CD4-positive, alpha-beta T cell (primary cell): ENCODE measurements around the gene PARD6B. TPM values are rescaled to one million over a fixed set of nuclear protein-coding genes. Genes with fewer than 3 reads are reported as not detected.
A peak's percentile ranks its signal among the peaks of the same experiment; 100 is the strongest.

Source experiments
- ATAC-seq: fragments of 200-7000 bp; cut with Tn5 transposase; one replicate; pipeline ENCODE4 v1.10.0; 2022; ENCODE audit warnings: mild to moderate bottlenecking; ENCODE audit not compliant: poor library complexity
- CTCF ChIA-PET: fragments of 350-600 bp; sonication (Branson Sonifier 250); formaldehyde crosslinking; loops from one replicate; lab custom pipeline; 2021; ENCODE audit warnings: antibody characterized with exemption, inconsistent platforms; lab: Charles Lee
- POLR2A ChIA-PET: fragments of 350-600 bp; sonication (Branson Sonifier 250); formaldehyde crosslinking; loops from one replicate; lab custom pipeline; 2021; ENCODE audit warnings: antibody characterized with exemption, inconsistent platforms; lab: Charles Lee
- DNase-seq, 14 experiments: peaks; one replicate each; pipeline ENCODE4 v3.0.0-alpha.2; 2013 to 2020; ENCODE audit warnings: mixed read lengths in 2 of 14
- H3K27ac ChIP-seq, 2 donors: one replicate each; pipeline versions ENCODE4 v1.5.1 to v1.7.0; 2013; ENCODE audit warnings: low read length in 2 of 2, low read depth in 1 of 2, mild to moderate bottlenecking in 1 of 2
- H3K27me3 ChIP-seq, 2 experiments: 1 replicate in 1 of 2; 2 replicates in 1 of 2; pipeline versions ENCODE4 v1.6.1 to v1.7.0; 2013; ENCODE audit warnings: low read length in 2 of 2, control low read depth in 1 of 2, mild to moderate bottlenecking in 1 of 2, moderate library complexity in 1 of 2; ENCODE audit not compliant: insufficient read depth in 2 of 2, control insufficient read depth in 1 of 2
- H3K36me3 ChIP-seq: one replicate; pipeline ENCODE4 v1.6.1; 2013; ENCODE audit warnings: low read length, control low read depth; ENCODE audit not compliant: insufficient read depth
- H3K4me1 ChIP-seq: one replicate; pipeline ENCODE4 v1.6.1; 2013; ENCODE audit warnings: low read length, control low read depth; ENCODE audit not compliant: insufficient read depth
- H3K4me3 ChIP-seq: one replicate; pipeline ENCODE4 v1.5.1; 2013; ENCODE audit warnings: mild to moderate bottlenecking, low read length, moderate library complexity
- H3K9me3 ChIP-seq, 2 experiments: 1 replicate in 1 of 2; 2 replicates in 1 of 2; pipeline versions ENCODE4 v1.6.1 to v1.7.0; 2013; ENCODE audit warnings: low read length in 2 of 2, mild to moderate bottlenecking in 2 of 2, control low read depth in 1 of 2, moderate library complexity in 1 of 2; ENCODE audit not compliant: control insufficient read depth in 1 of 2, insufficient read depth in 1 of 2
- H3K27ac Mint-ChIP-seq: one replicate; pipeline ENCODE4 v1.8.0; 2020; ENCODE audit warnings: mixed read lengths
- H3K27me3 Mint-ChIP-seq: one replicate; pipeline ENCODE4 v1.8.0; 2021; ENCODE audit warnings: mixed read lengths
- H3K36me3 Mint-ChIP-seq: one replicate; pipeline ENCODE4 v1.8.0; 2021; ENCODE audit warnings: low read depth, mixed read lengths
- H3K4me1 Mint-ChIP-seq: one replicate; pipeline ENCODE4 v1.8.0; 2021; ENCODE audit warnings: low read depth, mixed read lengths
- H3K4me3 Mint-ChIP-seq: one replicate; pipeline ENCODE4 v1.8.0; 2020; ENCODE audit warnings: mild to moderate bottlenecking, mixed read lengths
- H3K9me3 Mint-ChIP-seq: one replicate; pipeline ENCODE4 v1.8.0; 2020; ENCODE audit warnings: mixed read lengths
- intact Hi-C, 2 experiments: fragments of 100-400 bp; cut with DNase I in 1 of 2; cut with micrococcal nuclease in 1 of 2; formaldehyde crosslinking; loops; one replicate each; pipeline versions ENCODE4 v1.15.1 to v1.9.0; 2023 to 2025; cut with DNase I, micrococcal nuclease
- total RNA-seq, 174 experiments: library from RNA in 2 of 174; stranded (reverse) in 2 of 174; gene quantifications; one replicate each; pipeline ENCODE4 v1.2.3 and lab custom pipeline; 2021 to 2026
- TF ChIP-seq, protein P1 (sequence below): fragments of 200-600 bp; IDR thresholded peaks from one replicate; pipeline ENCODE4 v1.8.0; 2022; ENCODE audit warnings: antibody characterized with exemption, mild to moderate bottlenecking

Gene PARD6B
- total RNA-seq, 2 experiments from 2014 or later, result 5.6 to 8.2 TPM

DNA sequence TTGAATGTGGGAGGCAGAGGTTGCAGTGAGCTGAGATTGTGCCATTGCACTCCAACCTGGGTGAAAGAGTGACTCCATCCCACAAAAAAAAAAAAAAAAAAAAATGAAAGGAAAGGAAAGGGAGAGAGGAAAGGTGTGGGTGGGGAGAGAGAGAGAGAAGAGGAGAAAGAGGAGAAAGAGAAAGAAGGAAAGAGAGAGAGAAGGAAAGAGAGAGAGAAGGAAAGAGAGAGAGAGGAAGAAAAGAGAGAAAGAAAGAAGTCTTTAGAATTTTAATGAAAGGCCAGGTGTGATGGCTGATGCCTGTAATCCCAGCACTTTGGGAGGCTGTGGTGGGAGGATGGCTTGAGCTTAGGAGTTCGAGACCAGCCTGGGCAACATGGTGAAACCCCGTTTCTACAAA, 55.8 kb downstream of the PARD6B start:
- CTCF ChIA-PET, result interaction anchor here (0.7 kb wide), 1 partner anchor 38 kb away, joined by 3 read pairs; no protein-coding TSS in a partner anchor

DNA sequence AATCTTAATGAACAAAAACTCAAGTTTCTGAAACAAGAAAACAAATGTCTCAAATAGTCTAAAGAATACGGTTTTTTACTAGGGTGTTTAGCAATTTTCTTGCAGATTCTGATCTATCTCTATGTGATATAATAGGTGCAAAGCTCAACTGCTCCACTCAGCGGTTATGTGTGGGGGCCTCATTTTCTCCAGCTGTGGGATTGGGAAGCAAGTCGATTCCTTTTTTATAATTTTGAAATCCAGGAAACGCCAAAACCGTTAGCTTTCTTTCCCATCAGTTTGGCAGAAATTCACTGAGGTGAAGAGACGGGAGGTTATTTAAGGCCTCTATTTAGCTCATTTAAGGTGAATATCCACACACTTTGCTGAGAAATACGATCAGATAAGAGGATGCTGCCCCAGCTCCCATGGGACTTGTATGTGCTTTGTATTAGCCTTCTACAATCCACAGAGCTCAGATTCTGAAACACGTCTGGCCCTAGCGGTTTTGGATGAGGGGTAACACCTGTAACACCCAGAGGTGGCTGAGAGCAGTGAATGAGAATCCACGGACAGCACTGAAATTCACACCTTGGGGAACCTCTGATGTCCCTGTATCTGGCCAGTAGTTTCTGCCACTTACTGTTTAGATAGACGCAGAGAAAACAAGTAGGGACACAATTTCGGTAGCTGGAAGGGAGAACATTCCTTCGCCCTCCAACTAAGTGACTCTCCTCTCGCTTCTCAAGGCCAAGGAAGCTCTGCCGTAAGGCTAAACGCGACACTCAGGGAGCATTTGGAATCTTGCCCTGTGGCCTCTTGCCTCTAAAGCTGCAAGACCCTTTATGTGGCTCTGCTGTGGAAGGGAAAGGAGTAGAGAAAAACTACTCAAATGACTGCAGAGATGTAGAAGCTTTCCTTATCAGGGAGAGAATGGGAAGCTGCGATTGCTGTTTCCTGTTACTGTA, 56.9 kb downstream of the PARD6B start:
- Histone ChIP-seq H3K27me3 (no peaks in the 10 kb centered on the region), H3K4me3 (no peak overlapping the region), H3K27ac (no peak overlapping the region), H3K4me1 (peaks cover 13% of the 10 kb centered on the region), H3K36me3 (no peaks in the 10 kb centered on the region), H3K9me3 (no peaks in the 10 kb centered on the region)
- no peaks in the 10 kb centered on the region for H3K27me3 Mint-ChIP-seq
- intact Hi-C loops, result no loop called here
- H3K9me3 Mint-ChIP-seq, result no peaks in the 10 kb centered on the region
- ChIA-PET CTCF (interaction anchor here (0.8 kb wide), 1 partner anchor 141 kb away, joined by 3 read pairs; no protein-coding TSS in a partner anchor), POLR2A (interaction anchor here (1.0 to 1.1 kb wide), 2 partner anchors 143 to 170 kb away, joined by 3 read pairs; partner anchors contain the start of genes ADNP, DPM1 and MOCS3)
- H3K27ac Mint-ChIP-seq, result no peak overlapping the region
- ATAC-seq (no peak), DNase-seq (no peak)
- TF ChIP-seq, protein P1, sequence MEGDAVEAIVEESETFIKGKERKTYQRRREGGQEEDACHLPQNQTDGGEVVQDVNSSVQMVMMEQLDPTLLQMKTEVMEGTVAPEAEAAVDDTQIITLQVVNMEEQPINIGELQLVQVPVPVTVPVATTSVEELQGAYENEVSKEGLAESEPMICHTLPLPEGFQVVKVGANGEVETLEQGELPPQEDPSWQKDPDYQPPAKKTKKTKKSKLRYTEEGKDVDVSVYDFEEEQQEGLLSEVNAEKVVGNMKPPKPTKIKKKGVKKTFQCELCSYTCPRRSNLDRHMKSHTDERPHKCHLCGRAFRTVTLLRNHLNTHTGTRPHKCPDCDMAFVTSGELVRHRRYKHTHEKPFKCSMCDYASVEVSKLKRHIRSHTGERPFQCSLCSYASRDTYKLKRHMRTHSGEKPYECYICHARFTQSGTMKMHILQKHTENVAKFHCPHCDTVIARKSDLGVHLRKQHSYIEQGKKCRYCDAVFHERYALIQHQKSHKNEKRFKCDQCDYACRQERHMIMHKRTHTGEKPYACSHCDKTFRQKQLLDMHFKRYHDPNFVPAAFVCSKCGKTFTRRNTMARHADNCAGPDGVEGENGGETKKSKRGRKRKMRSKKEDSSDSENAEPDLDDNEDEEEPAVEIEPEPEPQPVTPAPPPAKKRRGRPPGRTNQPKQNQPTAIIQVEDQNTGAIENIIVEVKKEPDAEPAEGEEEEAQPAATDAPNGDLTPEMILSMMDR, result no peak
- no peak overlapping the region for H3K4me3 Mint-ChIP-seq
- H3K36me3 Mint-ChIP-seq, result no peaks in the 10 kb centered on the region
- H3K4me1 Mint-ChIP-seq, result peaks cover 5% of the 10 kb centered on the region

More for the DNA sequence above, 55.8 kb downstream of the PARD6B start:
- H3K27ac ChIP-seq, result no peak overlapping the region
- Mint-ChIP-seq H3K4me3 (no peak overlapping the region), H3K4me1 (no peaks in the 10 kb centered on the region), H3K27ac (no peak overlapping the region), H3K27me3 (no peaks in the 10 kb centered on the region), H3K9me3 (no peaks in the 10 kb centered on the region), H3K36me3 (no peaks in the 10 kb centered on the region)
- H3K4me3 ChIP-seq, result no peak overlapping the region
- H3K36me3 ChIP-seq, result no peaks in the 10 kb centered on the region
- H3K27me3 ChIP-seq, result no peaks in the 10 kb centered on the region
- DNase-seq (no peak), ATAC-seq (no peak)
- intact Hi-C loops, result no loop called here
- peaks cover 13% of the 10 kb centered on the region for H3K4me1 ChIP-seq
- TF ChIP-seq, protein P1, result no peak
- H3K9me3 ChIP-seq, result no peaks in the 10 kb centered on the region
- POLR2A ChIA-PET, result interaction anchor here (1.4 kb wide), 1 partner anchor 7 kb away, joined by 4 read pairs; the partner anchor contains the start of gene BCAS4

DNA sequence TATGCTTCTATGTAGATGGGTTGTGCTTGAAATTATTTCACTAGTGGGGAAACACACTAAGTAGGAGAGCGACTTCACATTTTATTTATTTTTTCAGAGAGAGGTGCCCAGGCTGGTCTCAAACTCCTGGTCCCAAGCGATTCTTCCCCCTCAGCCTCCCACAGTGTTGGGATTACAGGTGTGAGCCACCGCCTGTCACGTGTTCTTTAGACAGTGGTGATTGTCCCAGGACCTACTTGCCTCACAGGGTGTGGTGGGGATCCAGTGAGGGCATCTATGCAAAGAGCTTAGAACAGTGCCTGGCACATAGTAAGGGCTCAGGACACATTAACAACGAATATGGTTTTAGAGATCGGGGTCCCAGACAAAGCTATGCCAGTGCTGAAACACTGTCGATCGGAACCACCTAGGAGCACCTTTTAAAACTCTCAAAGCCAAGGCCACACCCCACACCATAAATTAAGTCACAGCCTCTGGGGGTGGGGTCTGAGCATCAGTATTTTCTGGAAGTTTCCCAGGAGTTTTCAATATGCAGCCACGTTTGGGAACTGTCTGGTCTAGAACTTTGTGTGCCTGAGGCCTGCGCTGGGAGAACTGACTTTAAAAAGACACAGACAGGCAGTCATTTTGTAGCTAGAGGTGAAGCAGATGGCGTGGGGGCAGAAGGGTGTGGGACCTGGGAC, 58.7 kb downstream of the PARD6B start:
- H3K9me3 ChIP-seq, result no peaks in the 10 kb centered on the region
- no peaks in the 10 kb centered on the region for H3K9me3 Mint-ChIP-seq
- H3K27ac ChIP-seq, result no peak overlapping the region
- H3K36me3 ChIP-seq, result no peaks in the 10 kb centered on the region
- H3K4me3 Mint-ChIP-seq, result no peak overlapping the region
- DNase-seq, result no peak
- no peak for ATAC-seq
- no peaks in the 10 kb centered on the region for H3K36me3 Mint-ChIP-seq
- no peak overlapping the region for H3K4me3 ChIP-seq
- TF ChIP-seq, protein P1, result no peak
- POLR2A ChIA-PET, result interaction anchor here (0.8 to 2.0 kb wide), 9 partner anchors 9 to 1514 kb away, joined by 3 to 44 read pairs (median 3); partner anchors contain the start of genes ADNP, DPM1 and MOCS3
- H3K4me1 Mint-ChIP-seq, result peaks cover 5% of the 10 kb centered on the region
- H3K27me3 ChIP-seq, result no peaks in the 10 kb centered on the region
- H3K27ac Mint-ChIP-seq, result peak overlapping the region; percentile 44
- H3K4me1 ChIP-seq, result peaks cover 23% of the 10 kb centered on the region
- no peaks in the 10 kb centered on the region for H3K27me3 Mint-ChIP-seq
- CTCF ChIA-PET, result interaction anchor here (0.6 to 3.0 kb wide), 14 partner anchors 9 to 1603 kb away, joined by 3 to 29 read pairs (median 4); partner anchors contain the start of genes ADNP, DPM1 and MOCS3
- intact Hi-C loops, result loop anchor here in 1 of 2 experiments (5.0 kb wide), 1 partner anchor 58 kb away; the partner anchor contains the start of gene PARD6B
